Measurements from ENCODE around the gene SEC14L2. TPM values are rescaled to one million over a fixed set of nuclear protein-coding genes. Genes with fewer than 3 reads are reported as not detected.

The SEC14L2 gene
- total and polyA plus RNA-seq, 2 experiments from 2014 or later = 23.3 to 41.9 TPM

DNA sequence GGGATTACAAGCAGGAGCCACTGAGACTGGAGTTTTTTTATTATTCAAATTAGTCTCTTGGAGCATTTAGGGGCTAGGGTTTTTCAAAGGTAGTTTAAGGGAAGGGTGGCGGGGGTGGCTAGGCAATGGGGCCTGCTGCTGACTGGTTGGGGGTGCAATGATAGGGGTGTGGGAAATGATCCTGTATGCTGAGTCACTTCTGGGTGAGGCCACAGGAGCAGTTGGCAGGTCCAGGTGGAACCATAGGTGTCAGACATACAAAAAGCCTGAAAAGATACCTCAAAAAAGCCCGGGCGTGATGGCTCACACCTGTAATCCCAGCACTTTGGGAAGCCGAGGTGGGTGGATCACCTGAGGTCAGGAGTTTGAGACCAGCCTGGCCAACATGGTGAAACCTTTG, 42.4 kb downstream of the SEC14L2 start:
- TF ChIP-seq EZH2phosphoT487 (IDR thresholded peaks at IDR 0.05; ENCODE audit: insufficient read depth, low read depth) = no peak
- WGBS, 2 experiments (ENCODE audit: low coverage in 1 of 2, low lambda C conversion rate in 2 of 2, missing lambda C conversion rate in 2 of 2) = 79 to 90% methylated on average over 4 of the region's 4 CpGs
- H3K4me2 ChIP-seq (ENCODE audit: unreplicated experiment) = no peak overlapping the region
- no peaks in the 10 kb centered on the region for H3K9me3 ChIP-seq (ENCODE audit: low read depth)
- H3K4me3 ChIP-seq = no peak overlapping the region
- H3K36me3 ChIP-seq (ENCODE audit: low read depth) = no peaks in the 10 kb centered on the region
- no peaks in the 10 kb centered on the region for H3K79me2 ChIP-seq (ENCODE audit: insufficient read depth)
- H2AFZ ChIP-seq = no peak overlapping the region
- H3K4me1 ChIP-seq (ENCODE audit: insufficient read depth) = no peaks in the 10 kb centered on the region
- DNase-seq = no peak
- no peaks in the 10 kb centered on the region for H3K27me3 ChIP-seq (replicated peaks; ENCODE audit: insufficient read depth)
- H3K27ac ChIP-seq = no peak overlapping the region
- no peaks in the 10 kb centered on the region for H4K20me1 ChIP-seq (ENCODE audit: insufficient read depth)
- H3F3A ChIP-seq (ENCODE audit: insufficient read depth) = no peaks in the 10 kb centered on the region
- H3K9ac ChIP-seq = no peak overlapping the region
- H3K9me2 ChIP-seq (ENCODE audit: insufficient read depth) = no peaks in the 10 kb centered on the region
- in situ Hi-C loops (cut with MboI) = no loop called here

GRCh38 chr22:30439836-30440235, 43.0 kb downstream of the SEC14L2 start:
- no peaks in the 10 kb centered on the region for H3K36me3 ChIP-seq (ENCODE audit: low read depth)
- TF ChIP-seq EZH2phosphoT487 (IDR thresholded peaks at IDR 0.05; ENCODE audit: insufficient read depth, low read depth) (no peak), EZH2 (IDR thresholded peaks at IDR 0.05; ENCODE audit: insufficient read depth, poor library complexity, severe bottlenecking) (no peak)
- H4K20me1 ChIP-seq (ENCODE audit: insufficient read depth) = no peaks in the 10 kb centered on the region
- H3K9ac ChIP-seq = no peak overlapping the region
- WGBS, 2 experiments (ENCODE audit: low coverage in 1 of 2, low lambda C conversion rate in 2 of 2, missing lambda C conversion rate in 2 of 2) = 70 to 73% methylated on average over 11 of the region's 11 CpGs
- H3K9me3 ChIP-seq (ENCODE audit: low read depth) = no peaks in the 10 kb centered on the region
- H3K4me1 ChIP-seq (ENCODE audit: insufficient read depth) = no peaks in the 10 kb centered on the region
- no peaks in the 10 kb centered on the region for H3F3A ChIP-seq (ENCODE audit: insufficient read depth)
- no peaks in the 10 kb centered on the region for H3K27me3 ChIP-seq (replicated peaks; ENCODE audit: insufficient read depth)
- no peak overlapping the region for H3K4me2 ChIP-seq (ENCODE audit: unreplicated experiment)
- no peaks in the 10 kb centered on the region for H3K79me2 ChIP-seq (ENCODE audit: insufficient read depth)
- no peak for DNase-seq
- H2AFZ ChIP-seq = no peak overlapping the region
- in situ Hi-C loops (cut with MboI) = loop anchor here (5.0 to 10.0 kb wide), 2 partner anchors 52 to 315 kb away; no protein-coding TSS in a partner anchor
- no peak overlapping the region for H3K27ac ChIP-seq
- no peak overlapping the region for H3K4me3 ChIP-seq
- no peaks in the 10 kb centered on the region for H3K9me2 ChIP-seq (ENCODE audit: insufficient read depth)

DNA sequence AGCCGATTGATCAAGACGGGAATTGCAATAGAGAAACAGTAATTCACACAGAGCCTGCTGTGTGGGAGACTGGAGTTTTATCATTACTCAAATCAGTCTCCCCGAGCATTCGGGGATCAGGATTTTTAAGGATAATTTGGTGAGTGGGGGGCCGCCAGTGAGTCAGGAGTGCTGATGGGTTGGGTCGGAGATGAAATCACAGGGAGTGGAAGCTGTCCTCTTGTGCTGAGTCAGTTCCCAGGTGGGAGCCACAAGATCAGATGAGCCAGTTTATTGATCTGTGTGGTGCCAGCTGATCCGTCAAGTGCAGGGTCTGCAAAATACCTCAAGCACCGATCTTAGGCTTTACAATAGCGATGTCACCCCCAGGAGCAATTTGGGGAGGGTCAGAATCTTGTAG, 44.3 kb downstream of the SEC14L2 start:
- H3K9me3 ChIP-seq (ENCODE audit: low read depth) = no peaks in the 10 kb centered on the region
- no peaks in the 10 kb centered on the region for H3K36me3 ChIP-seq (ENCODE audit: low read depth)
- H3K27me3 ChIP-seq (replicated peaks; ENCODE audit: insufficient read depth) = no peaks in the 10 kb centered on the region
- H3K4me2 ChIP-seq (ENCODE audit: unreplicated experiment) = no peak overlapping the region
- TF ChIP-seq EZH2 (IDR thresholded peaks at IDR 0.05; ENCODE audit: insufficient read depth, poor library complexity, severe bottlenecking) = no peak
- TF ChIP-seq EZH2phosphoT487 (IDR thresholded peaks at IDR 0.05; ENCODE audit: insufficient read depth, low read depth) = no peak
- whole genome bisulfite sequencing, 2 experiments (ENCODE audit: low coverage in 1 of 2, low lambda C conversion rate in 2 of 2, missing lambda C conversion rate in 2 of 2) = 50 to 55% methylated on average over 9 of the region's 9 CpGs
- no peaks in the 10 kb centered on the region for H4K20me1 ChIP-seq (ENCODE audit: insufficient read depth)
- DNase-seq = no peak
- H2AFZ ChIP-seq = no peak overlapping the region
- no peak overlapping the region for H3K4me3 ChIP-seq
- H3K4me1 ChIP-seq (ENCODE audit: insufficient read depth) = peaks cover 9% of the 10 kb centered on the region
- H3K79me2 ChIP-seq (ENCODE audit: insufficient read depth) = no peaks in the 10 kb centered on the region
- in situ Hi-C loops (cut with MboI) = loop anchor here (5.0 to 10.0 kb wide), 2 partner anchors 51 to 314 kb away; no protein-coding TSS in a partner anchor
- H3F3A ChIP-seq (ENCODE audit: insufficient read depth) = peaks cover 8% of the 10 kb centered on the region
- no peak overlapping the region for H3K27ac ChIP-seq
- no peaks in the 10 kb centered on the region for H3K9me2 ChIP-seq (ENCODE audit: insufficient read depth)
- H3K9ac ChIP-seq = no peak overlapping the region

GRCh38 chr22:30444632-30445437, 48.0 kb downstream of the SEC14L2 start:
- Histone ChIP-seq H3K4me3 (no peak overlapping the region), H3K4me2 (ENCODE audit: unreplicated experiment) (peak overlapping the region; percentile 13), H3K79me2 (ENCODE audit: insufficient read depth) (no peaks in the 10 kb centered on the region), H3K9ac (no peak overlapping the region), H3K4me1 (ENCODE audit: insufficient read depth) (peaks cover 12% of the 10 kb centered on the region), H3K27me3 (replicated peaks; ENCODE audit: insufficient read depth) (no peaks in the 10 kb centered on the region), H3F3A (ENCODE audit: insufficient read depth) (peaks cover 8% of the 10 kb centered on the region), H3K9me2 (ENCODE audit: insufficient read depth) (no peaks in the 10 kb centered on the region), H2AFZ (peak overlapping the region; percentile 83), H3K36me3 (ENCODE audit: low read depth) (no peaks in the 10 kb centered on the region), H3K9me3 (ENCODE audit: low read depth) (no peaks in the 10 kb centered on the region), H4K20me1 (ENCODE audit: insufficient read depth) (no peaks in the 10 kb centered on the region), H3K27ac (no peak overlapping the region)
- TF ChIP-seq EZH2 (IDR thresholded peaks at IDR 0.05; ENCODE audit: insufficient read depth, poor library complexity, severe bottlenecking) (no peak), EZH2phosphoT487 (IDR thresholded peaks at IDR 0.05; ENCODE audit: insufficient read depth, low read depth) (no peak)
- 15% methylated on average over 11 of the region's 11 CpGs for WGBS, 2 experiments (ENCODE audit: low coverage in 1 of 2, low lambda C conversion rate in 2 of 2, missing lambda C conversion rate in 2 of 2)
- peak; percentile 74 for DNase-seq
- in situ Hi-C loops (cut with MboI) = loop anchor here (5.0 to 10.0 kb wide), 2 partner anchors 47 to 310 kb away; no protein-coding TSS in a partner anchor
